Stimulated activated CD4-positive, alpha-beta T cell treated with anti-CD3 and anti-CD28 coated beads, Interleukin-15, amount 100 ng/mL, for 48 hours (primary cell): ENCODE measurements around the gene HTRA1.
A peak's percentile ranks its signal among the peaks of the same experiment; 100 is the strongest.

Experiments used
- DNase-seq, 2 donors: peaks; one replicate each; pipeline ENCODE4 v3.0.0-alpha.2; 2020; ENCODE audit warnings: low read depth in 2 of 2

HTRA1 gene

GRCh38 chr10:122473116-122473515 is 11.8 kb downstream of the HTRA1 start:
- no peak for DNase-seq

GRCh38 chr10:122474131-122474818 is 12.9 kb downstream of the HTRA1 start:
- DNase-seq, result no peak

DNA sequence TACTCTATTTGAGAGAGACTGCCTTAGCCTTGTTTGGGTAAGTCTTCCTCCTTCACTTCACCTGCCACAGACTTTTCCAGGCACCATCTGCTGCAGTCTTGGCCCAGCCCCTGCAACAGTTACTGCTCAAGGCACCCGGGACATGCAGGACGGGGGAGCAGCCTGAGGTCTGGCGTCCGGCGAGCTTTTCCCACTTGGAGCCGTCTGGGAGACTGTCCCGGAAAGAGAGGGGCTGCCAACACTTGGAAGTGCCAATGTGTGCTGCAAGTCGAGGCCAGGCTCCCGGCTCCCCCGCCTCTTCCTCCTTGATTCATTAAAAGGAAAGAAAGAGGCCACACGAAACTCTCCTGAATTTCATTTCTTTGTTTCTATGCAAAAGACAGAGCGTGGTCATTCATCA is 13.7 kb downstream of the HTRA1 start:
- no peak for DNase-seq

DNA sequence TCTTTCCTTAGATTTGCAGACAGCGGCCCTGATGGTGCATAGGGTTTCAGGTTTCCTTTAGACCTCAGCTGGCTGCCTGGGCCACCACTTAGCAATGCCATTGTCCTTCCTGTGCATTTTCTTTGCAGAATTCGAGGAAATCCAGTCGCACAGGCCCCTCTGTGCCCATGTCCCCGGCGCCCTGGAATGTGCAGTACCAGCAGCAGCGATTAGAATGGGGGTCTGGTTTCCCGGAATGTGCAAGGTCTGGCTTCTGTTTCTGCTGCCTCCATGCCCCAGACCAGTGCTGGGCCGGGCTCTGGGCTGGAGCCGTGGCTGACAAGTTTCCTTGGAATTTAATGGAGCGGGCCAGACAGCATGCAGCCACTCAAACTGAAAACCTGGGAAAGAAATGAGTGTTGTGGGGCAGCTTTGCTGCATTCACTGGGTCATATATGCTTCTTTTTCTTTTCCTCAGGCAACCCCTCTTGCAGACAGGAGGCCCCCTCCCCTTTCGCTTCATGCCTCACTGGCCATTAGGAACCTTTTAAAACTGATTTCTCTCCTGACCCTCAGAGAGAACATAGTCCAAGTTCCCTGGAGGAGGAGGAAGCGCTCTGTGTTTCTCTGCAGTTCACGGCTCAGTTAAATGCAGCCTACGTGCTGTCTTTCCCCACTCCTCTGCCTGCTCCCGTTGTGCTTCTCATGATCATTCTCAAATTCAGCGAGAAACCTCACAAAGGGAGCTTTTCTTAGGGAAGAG is 14.4 kb downstream of the HTRA1 start:
- no peak for DNase-seq

GRCh38 chr10:122476333-122476695 is 15.0 kb downstream of the HTRA1 start:
- no peak for DNase-seq

GRCh38 chr10:122477436-122477835 is 16.1 kb downstream of the HTRA1 start:
- DNase-seq, result no peak

DNA sequence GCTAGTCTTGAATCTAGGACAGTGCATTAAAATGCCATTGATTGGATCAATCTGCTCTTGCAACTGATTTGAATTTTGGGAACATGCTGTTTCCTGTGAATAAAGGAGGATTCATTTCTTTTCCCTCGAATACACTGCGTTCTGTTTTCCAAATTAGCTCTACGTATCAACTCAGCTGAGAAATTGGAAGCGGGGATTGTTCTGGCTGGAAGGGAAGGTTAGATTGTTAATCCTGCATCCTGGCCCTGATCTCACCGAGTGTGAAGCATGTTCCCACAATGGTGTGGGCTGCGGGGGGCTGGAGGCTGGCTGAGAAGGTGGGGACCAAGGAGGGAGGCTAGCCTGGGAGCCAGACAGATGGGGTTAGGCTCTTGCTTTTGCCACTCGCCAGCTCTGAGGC is 17.6 kb downstream of the HTRA1 start:
- DNase-seq, result no peak

DNA sequence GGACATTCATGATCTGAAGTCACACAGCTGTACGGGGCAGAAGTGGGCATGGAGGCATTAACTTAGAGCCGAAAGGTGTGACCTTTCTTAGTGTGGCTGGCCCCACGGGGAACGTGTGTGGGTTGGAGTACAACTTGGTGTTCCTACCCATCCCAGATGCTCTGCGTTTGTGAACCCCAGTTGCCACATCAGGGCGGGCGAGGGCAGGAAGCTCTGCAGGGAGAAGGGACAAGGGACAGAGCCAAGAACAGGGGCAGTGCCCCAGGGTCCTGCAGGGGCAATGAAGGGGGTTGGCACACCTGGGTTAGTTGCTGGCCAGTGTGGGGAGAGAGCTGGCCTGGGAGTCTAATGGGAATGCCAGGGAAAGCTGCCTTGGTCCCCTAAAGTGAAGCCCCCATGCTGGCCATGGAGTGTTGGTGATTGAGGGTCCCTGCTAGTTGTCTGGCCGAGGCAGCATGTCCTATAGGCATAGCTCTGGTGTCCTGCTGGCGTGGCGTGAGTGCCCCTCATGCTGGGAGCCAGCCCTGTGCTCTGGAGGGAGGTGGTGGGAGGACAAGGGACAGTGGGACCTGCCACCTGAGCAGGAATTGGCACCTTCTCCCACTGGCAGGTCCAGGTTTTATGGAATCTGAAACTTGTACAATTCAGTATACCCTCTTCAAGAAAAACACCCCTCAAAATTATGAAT is 18.9 kb downstream of the HTRA1 start:
- DNase-seq, result no peak

- DNase-seq, result no peak
These were observed 20.1 kb downstream of the HTRA1 start for GRCh38 chr10:122481296-122482056.

DNA sequence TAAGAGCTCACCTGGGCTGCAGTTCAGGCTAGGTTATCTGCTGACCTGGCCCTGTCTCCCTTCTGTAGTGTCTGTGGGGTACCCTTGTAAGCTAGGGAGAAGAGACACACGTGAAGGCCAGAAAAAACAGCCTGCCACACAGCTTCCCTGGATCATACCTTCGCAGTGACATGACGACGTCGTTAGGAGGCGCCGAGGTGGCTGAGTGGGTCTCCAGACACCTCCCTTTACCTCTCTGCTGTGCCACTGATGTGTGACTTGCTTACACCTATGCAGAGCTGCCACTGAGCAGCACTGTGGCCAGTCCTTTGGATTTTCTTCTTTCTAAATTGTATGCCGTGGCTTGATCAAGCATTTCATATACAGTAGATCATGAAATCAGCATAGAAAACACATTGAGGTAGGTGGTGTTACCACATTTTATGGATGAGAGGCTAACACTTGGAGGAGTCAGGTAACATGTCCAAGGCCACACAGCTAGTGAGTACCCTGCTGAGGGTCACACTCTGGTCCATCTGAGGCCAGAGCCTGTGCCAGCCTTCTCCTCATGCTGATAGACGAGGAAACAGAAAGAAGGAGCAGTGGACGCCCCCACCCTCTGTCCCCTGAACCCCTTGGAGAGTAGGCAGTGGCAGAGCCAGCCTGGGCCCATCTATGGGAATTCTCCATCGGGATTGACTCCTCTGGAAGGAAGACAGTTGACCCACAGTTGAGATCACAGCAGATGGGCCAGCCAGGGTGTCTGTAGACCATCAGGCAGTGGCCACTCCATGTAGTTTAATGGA is 23.1 kb downstream of the HTRA1 start:
- no peak for DNase-seq

- no peak for DNase-seq
These were observed 24.3 kb downstream of the HTRA1 start for GRCh38 chr10:122485670-122486069.

DNA sequence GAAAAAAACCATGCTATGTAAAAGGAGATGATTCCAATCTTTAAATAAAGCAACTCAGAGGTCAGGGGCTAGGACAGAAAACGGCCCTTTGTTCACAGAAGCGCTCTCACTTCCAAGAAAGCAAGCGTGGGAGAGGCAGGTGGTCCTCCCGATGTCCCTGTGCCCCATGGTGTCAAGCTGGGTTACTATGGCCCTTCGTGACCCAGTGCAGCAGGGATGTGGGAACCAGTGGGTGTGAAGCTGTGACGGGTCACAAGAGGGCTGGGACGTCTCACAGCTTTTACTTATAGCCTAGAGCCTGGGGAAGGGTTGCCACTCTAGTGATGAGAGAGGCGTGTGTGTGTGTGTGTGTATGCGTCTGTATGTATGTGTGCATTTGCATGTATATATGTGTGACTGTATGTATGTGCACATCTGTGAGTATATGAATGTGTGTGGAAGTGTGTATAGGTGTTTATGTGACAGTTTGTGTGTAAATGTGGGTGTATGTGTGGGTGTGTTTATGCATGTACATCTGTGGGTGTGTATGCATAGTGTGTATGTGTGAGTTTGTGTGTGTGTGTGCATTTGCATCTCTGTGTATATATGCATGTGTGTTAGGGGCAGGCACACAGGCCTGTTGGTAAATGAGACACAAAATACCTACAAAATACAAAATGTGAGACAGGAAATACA is 25.2 kb downstream of the HTRA1 start:
- DNase-seq, result no peak

DNA sequence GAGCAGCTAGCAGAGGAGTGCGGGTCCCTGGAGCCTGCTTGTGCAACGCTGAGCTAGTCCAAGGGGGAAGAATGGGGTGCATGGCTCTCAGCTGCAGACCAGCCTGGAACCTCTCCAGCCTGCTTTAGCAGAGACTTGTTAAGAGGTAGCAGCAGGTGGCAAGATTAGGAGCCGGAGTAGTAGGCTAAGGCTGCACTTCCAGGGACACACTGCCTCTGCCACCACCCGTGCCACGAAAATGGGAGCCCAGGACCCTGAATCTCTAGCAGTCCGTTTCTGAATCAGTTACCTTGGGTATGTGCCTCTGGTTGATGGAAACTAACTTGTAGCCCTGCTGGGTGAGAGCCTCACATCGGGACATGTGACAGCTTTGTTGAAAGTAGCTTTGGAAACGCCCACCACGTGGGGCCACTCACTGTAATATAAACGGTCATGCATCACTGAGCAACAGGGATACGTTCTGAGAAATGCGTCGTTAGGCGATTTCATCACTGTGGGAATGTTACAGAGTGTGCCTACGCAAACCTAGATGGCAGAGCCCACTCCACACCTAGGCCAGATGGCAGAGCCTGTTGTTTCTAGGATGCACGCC is 25.9 kb downstream of the HTRA1 start:
- DNase-seq, result no peak

- no peak for DNase-seq
These were observed 28.9 kb downstream of the HTRA1 start for GRCh38 chr10:122490268-122490667.

- peak in 1 of 2 donors; percentile 29 for DNase-seq
These were observed 29.7 kb downstream of the HTRA1 start for GRCh38 chr10:122490786-122491680.

GRCh38 chr10:122492006-122492405 is 30.7 kb downstream of the HTRA1 start:
- DNase-seq, result no peak

DNA sequence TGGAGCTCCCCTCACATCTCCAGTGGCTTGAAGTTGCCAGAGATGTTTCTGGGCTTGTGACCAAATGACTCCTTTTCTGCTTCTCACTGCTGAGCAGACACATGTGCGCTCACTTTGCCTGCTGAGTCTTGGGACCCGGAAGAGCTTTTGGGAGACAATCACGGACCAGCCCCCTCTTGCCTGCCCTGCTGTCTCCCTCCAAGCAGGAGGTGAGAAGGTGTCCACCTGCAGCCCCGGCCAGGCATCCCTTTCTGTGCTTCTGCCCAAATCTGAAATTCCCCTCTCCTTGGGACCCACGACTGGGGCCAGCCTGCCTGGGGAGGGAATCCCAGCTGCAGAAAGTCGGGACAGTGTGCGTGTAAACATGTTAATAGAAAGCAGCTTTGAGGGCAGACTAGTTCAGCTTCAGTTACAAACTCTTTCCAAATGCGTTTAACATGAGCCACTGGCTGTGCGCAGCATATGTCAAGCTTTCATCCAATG is 31.7 kb downstream of the HTRA1 start:
- DNase-seq, result no peak

GRCh38 chr10:122493761-122494160 is 32.4 kb downstream of the HTRA1 start:
- no peak for DNase-seq

DNA sequence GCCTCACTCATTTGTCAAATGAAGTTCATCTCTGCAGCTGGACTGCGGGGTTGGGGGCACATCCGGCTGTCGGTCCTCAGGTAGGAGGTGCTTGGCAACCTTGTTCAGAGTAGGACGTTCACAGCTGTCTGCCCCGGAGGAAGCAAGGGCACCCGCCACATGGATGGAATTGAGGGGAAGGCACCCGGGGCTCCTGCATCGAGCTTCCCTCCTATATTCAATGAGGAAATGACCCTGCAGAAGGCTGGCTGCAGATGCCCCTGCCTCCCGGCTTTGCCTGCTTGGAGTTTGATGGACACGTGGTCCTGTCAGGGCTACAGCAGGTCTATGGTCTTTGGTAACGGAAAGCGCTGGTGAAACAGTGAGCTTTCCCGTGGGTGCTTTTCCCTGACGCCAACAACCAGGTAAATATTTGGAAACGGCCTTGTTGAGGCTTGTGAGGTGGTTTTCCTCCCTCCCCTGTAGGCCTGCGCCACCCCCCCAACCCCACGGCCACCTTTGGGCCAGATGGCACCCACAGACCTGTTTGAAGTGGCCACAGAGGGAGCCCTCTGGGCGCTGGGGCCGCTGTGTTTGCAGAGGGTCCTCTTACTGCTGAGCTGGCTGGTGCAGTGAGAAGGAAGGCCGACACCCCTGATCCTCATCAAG is 32.9 kb downstream of the HTRA1 start:
- no peak for DNase-seq
